ENCODE data around the gene FBN3.

GRCh38 chr19:8042900-8043299 lies 106.5 kb downstream of the FBN3 start:
- TF ChIP-seq, protein P1, sequence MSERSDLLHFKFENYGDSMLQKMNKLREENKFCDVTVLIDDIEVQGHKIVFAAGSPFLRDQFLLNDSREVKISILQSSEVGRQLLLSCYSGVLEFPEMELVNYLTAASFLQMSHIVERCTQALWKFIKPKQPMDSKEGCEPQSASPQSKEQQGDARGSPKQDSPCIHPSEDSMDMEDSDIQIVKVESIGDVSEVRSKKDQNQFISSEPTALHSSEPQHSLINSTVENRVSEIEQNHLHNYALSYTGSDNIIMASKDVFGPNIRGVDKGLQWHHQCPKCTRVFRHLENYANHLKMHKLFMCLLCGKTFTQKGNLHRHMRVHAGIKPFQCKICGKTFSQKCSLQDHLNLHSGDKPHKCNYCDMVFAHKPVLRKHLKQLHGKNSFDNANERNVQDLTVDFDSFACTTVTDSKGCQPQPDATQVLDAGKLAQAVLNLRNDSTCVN (tag by site-specific recombination; optimal IDR thresholded peaks at IDR 0.05) = no peak
- TF ChIP-seq ZNF558 (tag by site-specific recombination; IDR thresholded peaks at IDR 0.05) = no peak
- TF ChIP-seq, protein P2, sequence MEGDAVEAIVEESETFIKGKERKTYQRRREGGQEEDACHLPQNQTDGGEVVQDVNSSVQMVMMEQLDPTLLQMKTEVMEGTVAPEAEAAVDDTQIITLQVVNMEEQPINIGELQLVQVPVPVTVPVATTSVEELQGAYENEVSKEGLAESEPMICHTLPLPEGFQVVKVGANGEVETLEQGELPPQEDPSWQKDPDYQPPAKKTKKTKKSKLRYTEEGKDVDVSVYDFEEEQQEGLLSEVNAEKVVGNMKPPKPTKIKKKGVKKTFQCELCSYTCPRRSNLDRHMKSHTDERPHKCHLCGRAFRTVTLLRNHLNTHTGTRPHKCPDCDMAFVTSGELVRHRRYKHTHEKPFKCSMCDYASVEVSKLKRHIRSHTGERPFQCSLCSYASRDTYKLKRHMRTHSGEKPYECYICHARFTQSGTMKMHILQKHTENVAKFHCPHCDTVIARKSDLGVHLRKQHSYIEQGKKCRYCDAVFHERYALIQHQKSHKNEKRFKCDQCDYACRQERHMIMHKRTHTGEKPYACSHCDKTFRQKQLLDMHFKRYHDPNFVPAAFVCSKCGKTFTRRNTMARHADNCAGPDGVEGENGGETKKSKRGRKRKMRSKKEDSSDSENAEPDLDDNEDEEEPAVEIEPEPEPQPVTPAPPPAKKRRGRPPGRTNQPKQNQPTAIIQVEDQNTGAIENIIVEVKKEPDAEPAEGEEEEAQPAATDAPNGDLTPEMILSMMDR (tag by site-specific recombination; IDR thresholded peaks at IDR 0.05) = no peak
- TF ChIP-seq KLF1 (tag by site-specific recombination; IDR thresholded peaks at IDR 0.05) = no peak
- no peak for TF ChIP-seq ZNF324 (tag by site-specific recombination; IDR thresholded peaks at IDR 0.05)
- TF ChIP-seq, protein P3, sequence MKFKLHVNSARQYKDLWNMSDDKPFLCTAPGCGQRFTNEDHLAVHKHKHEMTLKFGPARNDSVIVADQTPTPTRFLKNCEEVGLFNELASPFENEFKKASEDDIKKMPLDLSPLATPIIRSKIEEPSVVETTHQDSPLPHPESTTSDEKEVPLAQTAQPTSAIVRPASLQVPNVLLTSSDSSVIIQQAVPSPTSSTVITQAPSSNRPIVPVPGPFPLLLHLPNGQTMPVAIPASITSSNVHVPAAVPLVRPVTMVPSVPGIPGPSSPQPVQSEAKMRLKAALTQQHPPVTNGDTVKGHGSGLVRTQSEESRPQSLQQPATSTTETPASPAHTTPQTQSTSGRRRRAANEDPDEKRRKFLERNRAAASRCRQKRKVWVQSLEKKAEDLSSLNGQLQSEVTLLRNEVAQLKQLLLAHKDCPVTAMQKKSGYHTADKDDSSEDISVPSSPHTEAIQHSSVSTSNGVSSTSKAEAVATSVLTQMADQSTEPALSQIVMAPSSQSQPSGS (tag by site-specific recombination; IDR thresholded peaks at IDR 0.05; ENCODE audit: low read depth) = no peak
- TF ChIP-seq ZBTB8A (tag by site-specific recombination; IDR thresholded peaks at IDR 0.05) = no peak
- no peak for TF ChIP-seq YY1 (tag by site-specific recombination; IDR thresholded peaks at IDR 0.05)
- no peak for TF ChIP-seq ZBTB17 (tag by site-specific recombination; IDR thresholded peaks at IDR 0.05)
- no peak for TF ChIP-seq ZNF202 (tag by site-specific recombination; IDR thresholded peaks at IDR 0.05; ENCODE audit: borderline replicate concordance)
- TF ChIP-seq ZNF596 (tag by site-specific recombination; IDR thresholded peaks at IDR 0.05) = no peak
- no peak for TF ChIP-seq GLI2 (tag by site-specific recombination; IDR thresholded peaks at IDR 0.05; ENCODE audit: borderline replicate concordance, low read depth)
- TF ChIP-seq ZNF174 (tag by site-specific recombination; IDR thresholded peaks at IDR 0.05) = no peak

All from HEK293 (cell line).